ENCODE data around the gene TBC1D2.

The TBC1D2 gene

GRCh38 chr9:98164912-98165311 lies 90.5 kb downstream of the TBC1D2 start:
- no peak for DNase-seq (ENCODE audit: low read depth)

GRCh38 chr9:98162613-98163012 lies 92.8 kb downstream of the TBC1D2 start:
- no peak for DNase-seq (ENCODE audit: low read depth)

- no peak for DNase-seq (ENCODE audit: low read depth)
Measured at GRCh38 chr9:98161851-98162250, 93.6 kb downstream of the TBC1D2 start.

- DNase-seq (ENCODE audit: low read depth) = no peak
Measured at GRCh38 chr9:98159790-98160189, 95.7 kb downstream of the TBC1D2 start.

GRCh38 chr9:98159301-98159700 lies 96.1 kb downstream of the TBC1D2 start:
- no peak for DNase-seq (ENCODE audit: low read depth)

GRCh38 chr9:98158071-98158831 lies 97.2 kb downstream of the TBC1D2 start:
- DNase-seq (ENCODE audit: low read depth) = no peak

GRCh38 chr9:98157372-98157771 lies 98.1 kb downstream of the TBC1D2 start:
- DNase-seq (ENCODE audit: low read depth) = no peak

GRCh38 chr9:98154678-98155077 lies 100.8 kb downstream of the TBC1D2 start:
- DNase-seq (ENCODE audit: low read depth) = no peak

GRCh38 chr9:98152526-98152925 lies 102.9 kb downstream of the TBC1D2 start:
- no peak for DNase-seq (ENCODE audit: low read depth)

GRCh38 chr9:98150721-98151120 lies 104.7 kb downstream of the TBC1D2 start:
- no peak for DNase-seq (ENCODE audit: low read depth)

GRCh38 chr9:98150164-98150563 lies 105.3 kb downstream of the TBC1D2 start:
- DNase-seq (ENCODE audit: low read depth) = no peak

- DNase-seq (ENCODE audit: low read depth) = no peak
Measured at GRCh38 chr9:98149422-98149821, 106.0 kb downstream of the TBC1D2 start.

Data from non-pigmented ciliary epithelial cell (primary cell).